Kidney (tissue), 14 donors: ENCODE data around the gene OVOL2. TPM values are rescaled to one million over a fixed set of nuclear protein-coding genes. Genes with fewer than 3 reads are reported as not detected.

ENCODE experiments used
- DNase-seq, 5 donors: peaks; one replicate each; pipeline ENCODE4 v3.0.0-alpha.2; 2013 to 2020
- FAIRE-seq: peaks from 2 replicates; lab custom pipeline; 2012; peaks lifted over from hg19 to GRCh38; lab: Jason Lieb, UNC
- H3K27ac ChIP-seq, 2 donors: one replicate each; pipeline ENCODE4 v1.7.0; 2013; ENCODE audit warnings: low read depth in 2 of 2, low read length in 2 of 2, inconsistent platforms in 1 of 2
- H3K27me3 ChIP-seq: one replicate; pipeline ENCODE4 v1.7.1; 2013; ENCODE audit warnings: low read length, inconsistent platforms; ENCODE audit not compliant: control insufficient read depth, insufficient read depth
- H3K36me3 ChIP-seq, 3 donors: one replicate each; pipeline versions ENCODE4 v1.7.0 to v1.7.1; 2013; ENCODE audit warnings: low read length in 3 of 3, control low read depth in 1 of 3, inconsistent platforms in 1 of 3; ENCODE audit not compliant: insufficient read depth in 3 of 3, control insufficient read depth in 2 of 3
- H3K4me1 ChIP-seq, 3 donors: one replicate each; pipeline versions ENCODE4 v1.7.0 to v1.7.1; 2013; ENCODE audit warnings: low read length in 3 of 3, inconsistent platforms in 1 of 3, low read depth in 1 of 3; ENCODE audit not compliant: control insufficient read depth in 2 of 3, insufficient read depth in 2 of 3
- H3K4me3 ChIP-seq, 3 donors: one replicate each; pipeline versions ENCODE4 v1.7.0 to v1.8.1; 2013; ENCODE audit warnings: low read length in 3 of 3, control low read depth in 1 of 3, inconsistent platforms in 1 of 3
- H3K9ac ChIP-seq, 3 donors: one replicate each; pipeline versions ENCODE4 v1.7.0 to v1.7.1; 2013; ENCODE audit warnings: low read length in 3 of 3, control low read depth in 1 of 3, inconsistent platforms in 1 of 3
- H3K9me3 ChIP-seq, 3 donors: one replicate each; pipeline versions ENCODE4 v1.7.0 to v1.7.1; 2013; ENCODE audit warnings: low read length in 3 of 3, control low read depth in 1 of 3, inconsistent platforms in 1 of 3; ENCODE audit not compliant: control insufficient read depth in 2 of 3, insufficient read depth in 1 of 3
- CTCF ChIP-seq: IDR thresholded peaks from 3 replicates; pipeline ENCODE4 v1.5.1; 2012; ENCODE audit warnings: mild to moderate bottlenecking, moderate library complexity, borderline replicate concordance; ENCODE audit not compliant: insufficient read depth; ENCODE audit errors: extremely low read depth
- intact Hi-C: fragments of 100-400 bp; cut with DNase I; formaldehyde crosslinking; loops from one replicate; pipeline ENCODE4 v1.11.1; 2022
- polyA plus RNA-seq: library from polyadenylated mRNA; stranded (reverse); fragments of 350-450 nt; fragmentation: Illumina TruSeq; extraction: RNeasy Lipid Tissue Mini Kit (QIAGEN cat#74804); gene quantifications from one replicate; pipeline ENCODE4 v1.2.3, GENCODE V29; 2014; ENCODE audit warnings: low read depth, low replicate concordance; ENCODE audit not compliant: insufficient read depth
- total RNA-seq: library from RNA; stranded (reverse); fragmentation: NEBNext Ultra II Directional; extraction: Animal tissue kit (Norgen Biotek cat#: 25700); gene quantifications from one replicate; pipeline ENCODE4 v1.2.1, GENCODE V29; 2021
- donor health status: control.
- donor health status: control.
- donor health status: control.
- donor health status: control.
- donor health status: control.
- donor health status: DM: yes; HTN: yes; CAD: no.
- donor health status: Normal renal cell carcinoma (clear cell type).

OVOL2 gene
- total and polyA plus RNA-seq, 2 donors from 2014 or later = 4.1 to 4.8 TPM

DNA sequence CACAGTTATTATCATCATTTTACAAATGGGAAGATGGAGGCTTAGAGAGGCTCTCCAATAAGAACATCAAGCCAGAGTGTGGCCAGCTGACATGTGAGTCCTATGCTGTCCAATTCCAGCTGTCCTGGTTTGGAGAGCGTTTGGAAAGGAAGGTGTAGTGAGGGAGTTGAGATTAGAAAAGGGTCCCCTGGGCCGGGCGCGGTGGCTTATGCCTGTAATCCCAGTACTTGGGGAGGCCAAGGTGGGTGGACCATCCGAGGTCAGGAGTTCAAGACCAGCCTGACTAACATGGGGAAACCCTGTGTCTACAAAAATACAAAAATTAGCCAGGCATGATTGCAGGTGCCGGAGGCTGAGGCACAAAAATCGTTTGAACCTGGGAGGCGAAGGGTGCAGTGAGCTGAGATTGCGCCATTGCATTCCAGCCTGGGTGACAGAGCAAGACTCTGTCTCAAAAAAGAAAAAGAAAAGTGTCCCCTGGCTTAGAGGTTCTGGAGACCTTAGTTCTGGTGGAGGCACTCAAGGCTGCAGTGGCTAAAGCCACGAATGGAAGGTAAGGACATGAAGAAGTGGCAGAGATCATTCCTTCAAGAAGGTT lies 22.1 kb upstream of the OVOL2 start:
- Histone ChIP-seq H3K36me3 (no peaks in the 10 kb centered on the region), H3K9ac (no peak overlapping the region), H3K27me3 (no peaks in the 10 kb centered on the region), H3K27ac (no peak overlapping the region), H3K4me3 (no peak overlapping the region), H3K4me1 (no peaks in the 10 kb centered on the region), H3K9me3 (no peaks in the 10 kb centered on the region)
- DNase-seq (no peak), FAIRE-seq (no peak)
- no peak for TF ChIP-seq CTCF
- intact Hi-C loops = no loop called here

DNA sequence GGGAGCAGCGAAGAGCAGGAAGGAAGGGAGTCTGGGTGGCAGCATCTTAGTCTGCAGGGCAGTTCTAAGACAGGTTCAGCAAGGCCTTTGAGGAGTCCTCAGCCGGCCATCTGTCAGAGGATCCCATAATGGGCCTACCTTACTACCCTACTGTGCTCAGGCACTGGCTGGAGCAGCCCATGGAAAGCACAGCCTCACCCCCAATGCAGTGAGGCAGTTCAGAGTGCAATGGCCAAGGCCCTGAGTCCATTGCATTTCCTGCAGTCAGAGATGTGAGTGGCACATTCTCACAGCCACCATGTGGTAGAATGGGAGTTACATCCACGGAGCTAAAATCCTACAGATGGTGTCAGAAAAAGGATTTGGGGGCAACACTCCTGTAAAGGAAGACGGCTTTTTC lies 19.4 kb upstream of the OVOL2 start:
- Histone ChIP-seq H3K9ac (no peak overlapping the region), H3K4me1 (no peaks in the 10 kb centered on the region), H3K27me3 (no peaks in the 10 kb centered on the region), H3K9me3 (no peaks in the 10 kb centered on the region), H3K27ac (no peak overlapping the region), H3K36me3 (no peaks in the 10 kb centered on the region), H3K4me3 (no peak overlapping the region)
- intact Hi-C loops = no loop called here
- no peak for FAIRE-seq
- TF ChIP-seq CTCF = no peak
- no peak for DNase-seq

DNA sequence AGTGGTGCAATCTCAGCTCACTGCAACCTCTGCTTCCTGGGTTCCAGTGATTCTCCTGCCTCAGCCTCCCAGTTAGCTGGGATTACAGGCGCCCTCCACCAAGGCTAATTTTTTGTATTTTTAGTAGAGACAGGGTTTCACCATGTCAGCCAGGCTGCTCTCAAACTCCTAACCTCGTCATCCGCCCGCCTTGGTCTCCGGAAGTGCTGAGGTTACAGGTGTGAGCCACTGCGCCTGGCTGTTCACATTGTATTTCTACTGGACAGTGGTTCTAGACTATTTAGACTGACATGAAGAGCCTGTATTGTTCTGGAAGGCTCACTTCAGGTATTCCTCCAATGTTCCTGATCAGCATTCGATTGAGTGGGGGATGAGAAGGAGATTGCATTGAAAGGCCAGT lies 14.8 kb upstream of the OVOL2 start:
- TF ChIP-seq CTCF = no peak
- FAIRE-seq = no peak
- Histone ChIP-seq H3K9ac (no peak overlapping the region), H3K27ac (no peak overlapping the region), H3K9me3 (no peaks in the 10 kb centered on the region), H3K27me3 (no peaks in the 10 kb centered on the region), H3K4me1 (no peaks in the 10 kb centered on the region), H3K4me3 (no peak overlapping the region), H3K36me3 (no peaks in the 10 kb centered on the region)
- DNase-seq = no peak
- intact Hi-C loops = no loop called here
